WTC11 (cell line): ENCODE results near the gene LDHB. TPM values are rescaled to one million over a fixed set of nuclear protein-coding genes. Genes with fewer than 3 reads are reported as not detected.

Source experiments
- ATAC-seq: fragments of 200-7000 bp; cut with Tn5 transposase; 2 replicates; pipeline ENCODE4 v1.10.0; 2021; ENCODE audit warnings: mild to moderate bottlenecking, moderate library complexity
- CTCF ChIA-PET: fragments of 300-600 bp; sonication (Branson Sonifier 250); formaldehyde crosslinking; loops from one replicate; lab custom pipeline; 2021; ENCODE audit warnings: antibody characterized with exemption; lab: Charles Lee
- POLR2A ChIA-PET: fragments of 350-600 bp; sonication (Branson Sonifier 250); formaldehyde crosslinking; loops from one replicate; lab custom pipeline; 2021; ENCODE audit warnings: antibody characterized with exemption; lab: Charles Lee
- DNase-seq: peaks from one replicate; pipeline ENCODE4 v3.0.0; 2021; ENCODE audit warnings: low spot score
- H3K27ac Mint-ChIP-seq: 2 replicates; pipeline ENCODE4 v1.8.0; 2021; ENCODE audit warnings: mixed read lengths
- H3K27me3 Mint-ChIP-seq: 2 replicates; pipeline ENCODE4 v1.8.0; 2021; ENCODE audit warnings: low read depth, mild to moderate bottlenecking, moderate library complexity, mixed read lengths
- H3K36me3 Mint-ChIP-seq: 2 replicates; pipeline ENCODE4 v1.8.0; 2021; ENCODE audit warnings: mixed read lengths
- H3K4me1 Mint-ChIP-seq: 2 replicates; pipeline ENCODE4 v1.8.0; 2022; ENCODE audit warnings: mixed read lengths
- H3K4me3 Mint-ChIP-seq: 2 replicates; pipeline ENCODE4 v1.8.0; 2021; ENCODE audit warnings: mild to moderate bottlenecking, moderate library complexity, mixed read lengths
- H3K9me3 Mint-ChIP-seq: 2 replicates; pipeline ENCODE4 v1.8.0; 2021; ENCODE audit warnings: mixed read lengths
- ELF4 ChIP-seq: sonication (generic); formaldehyde crosslinking; IDR thresholded peaks from 2 replicates; pipeline ENCODE4 v1.8.1; 2022; ENCODE audit warnings: low read depth, mild to moderate bottlenecking, moderate library complexity, missing genetic modification reagents
- EMX1 ChIP-seq: fragments of 250-450 bp; sonication (Bioruptor Pico); IDR thresholded peaks from 2 replicates; pipeline ENCODE4 v1.8.0; 2021; ENCODE audit warnings: mild to moderate bottlenecking
- IRF2 ChIP-seq: sonication (generic); formaldehyde crosslinking; IDR thresholded peaks from 2 replicates; pipeline ENCODE4 v1.8.0; 2022; ENCODE audit warnings: low read depth, missing genetic modification reagents, borderline replicate concordance
- JUN ChIP-seq: sonication (generic); formaldehyde crosslinking; IDR thresholded peaks from 2 replicates; pipeline ENCODE4 v1.8.0; 2023; ENCODE audit warnings: mild to moderate bottlenecking, missing genetic modification reagents
- NFYB ChIP-seq: sonication (generic); formaldehyde crosslinking; conservative IDR thresholded peaks from 2 replicates; pipeline ENCODE4 v1.8.0; 2022; ENCODE audit warnings: low read depth, missing genetic modification reagents
- NR2C2 ChIP-seq: sonication (generic); formaldehyde crosslinking; IDR thresholded peaks from 2 replicates; pipeline ENCODE4 v1.8.0; 2022; ENCODE audit warnings: mild to moderate bottlenecking, missing genetic modification reagents
- RORB ChIP-seq: fragments of 250-450 bp; sonication (Bioruptor Pico); IDR thresholded peaks from 2 replicates; pipeline ENCODE4 v1.9.0; 2021; ENCODE audit warnings: mild to moderate bottlenecking
- TEAD1 ChIP-seq: sonication (generic); formaldehyde crosslinking; IDR thresholded peaks from 2 replicates; pipeline ENCODE4 v1.8.0; 2022; ENCODE audit warnings: mild to moderate bottlenecking, missing genetic modification reagents
- TP53 ChIP-seq: sonication (generic); formaldehyde crosslinking; IDR thresholded peaks from 2 replicates; pipeline ENCODE4 v1.8.1; 2023; ENCODE audit warnings: mild to moderate bottlenecking, missing genetic modification reagents
- ZNF317 ChIP-seq: sonication (generic); formaldehyde crosslinking; IDR thresholded peaks from 2 replicates; pipeline ENCODE4 v1.8.1; 2023; ENCODE audit warnings: low read depth, mild to moderate bottlenecking, moderate library complexity, missing genetic modification reagents, borderline replicate concordance
- total RNA-seq: library from RNA; stranded (reverse); gene quantifications from 3 replicates; pipeline ENCODE4 v1.2.3, GENCODE V29; 2021
- TF ChIP-seq, protein P1 (sequence below): sonication (generic); formaldehyde crosslinking; IDR thresholded peaks from 2 replicates; pipeline ENCODE4 v1.8.0; 2023; ENCODE audit warnings: missing genetic modification reagents, mild to moderate bottlenecking, borderline replicate concordance
- TF ChIP-seq, protein P2 (sequence below): sonication (generic); formaldehyde crosslinking; IDR thresholded peaks from 2 replicates; pipeline ENCODE4 v1.8.1; 2023; ENCODE audit warnings: mild to moderate bottlenecking, missing genetic modification reagents
- TF ChIP-seq, protein P3 (sequence below): sonication (generic); formaldehyde crosslinking; IDR thresholded peaks from 2 replicates; pipeline ENCODE4 v1.8.1; 2022; ENCODE audit warnings: low read depth, missing genetic modification reagents, borderline replicate concordance
- TF ChIP-seq, protein P4 (sequence below): fragments of 250-450 bp; sonication (Bioruptor Pico); IDR thresholded peaks from 2 replicates; pipeline ENCODE4 v1.9.0; 2021; ENCODE audit warnings: moderate library complexity, mild to moderate bottlenecking, inconsistent platforms, borderline replicate concordance
- TF ChIP-seq, protein P5 (sequence below): sonication (generic); formaldehyde crosslinking; IDR thresholded peaks from 2 replicates; pipeline ENCODE4 v1.8.1; 2022; ENCODE audit warnings: missing genetic modification reagents, borderline replicate concordance
- TF ChIP-seq, protein P6 (sequence below): sonication (generic); formaldehyde crosslinking; IDR thresholded peaks from 2 replicates; pipeline ENCODE4 v1.8.0; 2022; ENCODE audit warnings: mild to moderate bottlenecking, missing genetic modification reagents
- TF ChIP-seq, protein P7 (sequence below): sonication (generic); formaldehyde crosslinking; IDR thresholded peaks from 2 replicates; pipeline ENCODE4 v1.8.1; 2023; ENCODE audit warnings: mild to moderate bottlenecking, moderate library complexity, missing genetic modification reagents

Gene LDHB
- total RNA-seq, 1 experiment from 2014 or later: 1,504 TPM

DNA sequence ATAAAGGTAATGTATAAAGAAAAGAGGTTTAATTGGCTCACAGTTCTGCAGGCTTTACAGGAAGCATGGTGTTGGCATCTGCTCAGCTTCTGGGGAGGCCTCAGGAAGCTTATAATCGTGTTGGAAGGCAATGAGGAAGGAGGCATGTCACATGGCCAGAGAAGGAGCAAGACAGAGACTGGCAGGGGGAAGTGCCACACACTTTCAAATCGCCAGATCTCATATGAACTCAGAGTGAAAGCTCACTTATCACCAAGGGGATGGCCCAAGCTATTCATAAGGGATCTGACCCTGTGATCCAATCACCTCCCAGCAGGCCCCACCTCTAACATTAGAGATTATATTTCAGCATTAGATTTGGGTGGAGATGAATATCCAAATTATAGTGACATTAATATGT, 26.3 kb downstream of the LDHB start:
- H3K36me3 Mint-ChIP-seq: peaks cover 20% of the 10 kb centered on the region
- ChIA-PET POLR2A (no interaction called here), CTCF (no interaction called here)
- H3K4me3 Mint-ChIP-seq: no peak overlapping the region
- no peak overlapping the region for H3K27ac Mint-ChIP-seq
- peaks cover 16% of the 10 kb centered on the region; the same call in 1 of the 2 replicates for H3K9me3 Mint-ChIP-seq
- DNase-seq (no peak), ATAC-seq (no peak)
- H3K4me1 Mint-ChIP-seq: no peaks in the 10 kb centered on the region
- H3K27me3 Mint-ChIP-seq: no peaks in the 10 kb centered on the region
- TF ChIP-seq, protein P1, sequence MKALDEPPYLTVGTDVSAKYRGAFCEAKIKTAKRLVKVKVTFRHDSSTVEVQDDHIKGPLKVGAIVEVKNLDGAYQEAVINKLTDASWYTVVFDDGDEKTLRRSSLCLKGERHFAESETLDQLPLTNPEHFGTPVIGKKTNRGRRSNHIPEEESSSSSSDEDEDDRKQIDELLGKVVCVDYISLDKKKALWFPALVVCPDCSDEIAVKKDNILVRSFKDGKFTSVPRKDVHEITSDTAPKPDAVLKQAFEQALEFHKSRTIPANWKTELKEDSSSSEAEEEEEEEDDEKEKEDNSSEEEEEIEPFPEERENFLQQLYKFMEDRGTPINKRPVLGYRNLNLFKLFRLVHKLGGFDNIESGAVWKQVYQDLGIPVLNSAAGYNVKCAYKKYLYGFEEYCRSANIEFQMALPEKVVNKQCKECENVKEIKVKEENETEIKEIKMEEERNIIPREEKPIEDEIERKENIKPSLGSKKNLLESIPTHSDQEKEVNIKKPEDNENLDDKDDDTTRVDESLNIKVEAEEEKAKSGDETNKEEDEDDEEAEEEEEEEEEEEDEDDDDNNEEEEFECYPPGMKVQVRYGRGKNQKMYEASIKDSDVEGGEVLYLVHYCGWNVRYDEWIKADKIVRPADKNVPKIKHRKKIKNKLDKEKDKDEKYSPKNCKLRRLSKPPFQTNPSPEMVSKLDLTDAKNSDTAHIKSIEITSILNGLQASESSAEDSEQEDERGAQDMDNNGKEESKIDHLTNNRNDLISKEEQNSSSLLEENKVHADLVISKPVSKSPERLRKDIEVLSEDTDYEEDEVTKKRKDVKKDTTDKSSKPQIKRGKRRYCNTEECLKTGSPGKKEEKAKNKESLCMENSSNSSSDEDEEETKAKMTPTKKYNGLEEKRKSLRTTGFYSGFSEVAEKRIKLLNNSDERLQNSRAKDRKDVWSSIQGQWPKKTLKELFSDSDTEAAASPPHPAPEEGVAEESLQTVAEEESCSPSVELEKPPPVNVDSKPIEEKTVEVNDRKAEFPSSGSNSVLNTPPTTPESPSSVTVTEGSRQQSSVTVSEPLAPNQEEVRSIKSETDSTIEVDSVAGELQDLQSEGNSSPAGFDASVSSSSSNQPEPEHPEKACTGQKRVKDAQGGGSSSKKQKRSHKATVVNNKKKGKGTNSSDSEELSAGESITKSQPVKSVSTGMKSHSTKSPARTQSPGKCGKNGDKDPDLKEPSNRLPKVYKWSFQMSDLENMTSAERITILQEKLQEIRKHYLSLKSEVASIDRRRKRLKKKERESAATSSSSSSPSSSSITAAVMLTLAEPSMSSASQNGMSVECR (CRISPR knock-in tag): no peak
- TF ChIP-seq NFYB (CRISPR knock-in tag): no peak
- no peak for TF ChIP-seq JUN (CRISPR knock-in tag)
- TF ChIP-seq ELF4 (CRISPR knock-in tag): no peak
- TF ChIP-seq NR2C2 (CRISPR knock-in tag): no peak

DNA sequence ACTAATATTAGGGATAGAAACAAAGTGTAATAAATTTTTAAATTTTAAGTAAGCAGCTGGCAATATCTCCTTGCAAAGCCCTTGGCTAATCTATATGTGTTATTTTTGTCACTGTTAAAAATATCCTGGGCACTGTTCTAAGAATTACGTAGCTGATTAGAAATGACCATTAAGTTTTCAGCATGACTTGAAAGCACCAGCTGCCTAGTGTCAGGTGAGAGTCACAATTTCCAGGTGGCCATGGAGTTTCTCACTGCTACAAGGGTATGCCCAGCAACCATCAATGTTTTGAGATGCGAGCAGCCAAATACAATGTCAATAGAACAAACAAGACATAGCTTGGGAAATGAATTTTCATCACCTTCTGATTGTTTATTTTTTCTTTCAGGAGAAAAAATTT, 29.7 kb downstream of the LDHB start:
- no peak overlapping the region for H3K27ac Mint-ChIP-seq
- no peaks in the 10 kb centered on the region for H3K4me1 Mint-ChIP-seq
- H3K4me3 Mint-ChIP-seq: no peak overlapping the region
- CTCF ChIA-PET: no interaction called here
- POLR2A ChIA-PET: interaction anchor here (0.6 kb wide), 1 partner anchor 226 kb away, joined by 3 read pairs; no protein-coding TSS in a partner anchor
- DNase-seq (no peak), ATAC-seq (no peak)
- no peaks in the 10 kb centered on the region; the same call in 1 of the 2 replicates for H3K27me3 Mint-ChIP-seq
- no peaks in the 10 kb centered on the region for H3K36me3 Mint-ChIP-seq
- H3K9me3 Mint-ChIP-seq: peaks cover 32% of the 10 kb centered on the region
- TF ChIP-seq, protein P2, sequence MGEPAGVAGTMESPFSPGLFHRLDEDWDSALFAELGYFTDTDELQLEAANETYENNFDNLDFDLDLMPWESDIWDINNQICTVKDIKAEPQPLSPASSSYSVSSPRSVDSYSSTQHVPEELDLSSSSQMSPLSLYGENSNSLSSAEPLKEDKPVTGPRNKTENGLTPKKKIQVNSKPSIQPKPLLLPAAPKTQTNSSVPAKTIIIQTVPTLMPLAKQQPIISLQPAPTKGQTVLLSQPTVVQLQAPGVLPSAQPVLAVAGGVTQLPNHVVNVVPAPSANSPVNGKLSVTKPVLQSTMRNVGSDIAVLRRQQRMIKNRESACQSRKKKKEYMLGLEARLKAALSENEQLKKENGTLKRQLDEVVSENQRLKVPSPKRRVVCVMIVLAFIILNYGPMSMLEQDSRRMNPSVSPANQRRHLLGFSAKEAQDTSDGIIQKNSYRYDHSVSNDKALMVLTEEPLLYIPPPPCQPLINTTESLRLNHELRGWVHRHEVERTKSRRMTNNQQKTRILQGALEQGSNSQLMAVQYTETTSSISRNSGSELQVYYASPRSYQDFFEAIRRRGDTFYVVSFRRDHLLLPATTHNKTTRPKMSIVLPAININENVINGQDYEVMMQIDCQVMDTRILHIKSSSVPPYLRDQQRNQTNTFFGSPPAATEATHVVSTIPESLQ (CRISPR knock-in tag): no peak
- TF ChIP-seq, protein P3, sequence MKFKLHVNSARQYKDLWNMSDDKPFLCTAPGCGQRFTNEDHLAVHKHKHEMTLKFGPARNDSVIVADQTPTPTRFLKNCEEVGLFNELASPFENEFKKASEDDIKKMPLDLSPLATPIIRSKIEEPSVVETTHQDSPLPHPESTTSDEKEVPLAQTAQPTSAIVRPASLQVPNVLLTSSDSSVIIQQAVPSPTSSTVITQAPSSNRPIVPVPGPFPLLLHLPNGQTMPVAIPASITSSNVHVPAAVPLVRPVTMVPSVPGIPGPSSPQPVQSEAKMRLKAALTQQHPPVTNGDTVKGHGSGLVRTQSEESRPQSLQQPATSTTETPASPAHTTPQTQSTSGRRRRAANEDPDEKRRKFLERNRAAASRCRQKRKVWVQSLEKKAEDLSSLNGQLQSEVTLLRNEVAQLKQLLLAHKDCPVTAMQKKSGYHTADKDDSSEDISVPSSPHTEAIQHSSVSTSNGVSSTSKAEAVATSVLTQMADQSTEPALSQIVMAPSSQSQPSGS (CRISPR knock-in tag): no peak
- TF ChIP-seq EMX1 (CRISPR knock-in tag): no peak
- TF ChIP-seq ZNF317 (CRISPR knock-in tag): no peak
- TF ChIP-seq, protein P4, sequence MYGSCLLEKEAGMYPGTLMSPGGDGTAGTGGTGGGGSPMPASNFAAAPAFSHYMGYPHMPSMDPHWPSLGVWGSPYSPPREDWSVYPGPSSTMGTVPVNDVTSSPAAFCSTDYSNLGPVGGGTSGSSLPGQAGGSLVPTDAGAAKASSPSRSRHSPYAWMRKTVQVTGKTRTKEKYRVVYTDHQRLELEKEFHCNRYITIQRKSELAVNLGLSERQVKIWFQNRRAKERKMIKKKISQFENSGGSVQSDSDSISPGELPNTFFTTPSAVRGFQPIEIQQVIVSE (CRISPR knock-in tag): no peak
- no peak for TF ChIP-seq TEAD1 (CRISPR knock-in tag)
- TF ChIP-seq, protein P5, sequence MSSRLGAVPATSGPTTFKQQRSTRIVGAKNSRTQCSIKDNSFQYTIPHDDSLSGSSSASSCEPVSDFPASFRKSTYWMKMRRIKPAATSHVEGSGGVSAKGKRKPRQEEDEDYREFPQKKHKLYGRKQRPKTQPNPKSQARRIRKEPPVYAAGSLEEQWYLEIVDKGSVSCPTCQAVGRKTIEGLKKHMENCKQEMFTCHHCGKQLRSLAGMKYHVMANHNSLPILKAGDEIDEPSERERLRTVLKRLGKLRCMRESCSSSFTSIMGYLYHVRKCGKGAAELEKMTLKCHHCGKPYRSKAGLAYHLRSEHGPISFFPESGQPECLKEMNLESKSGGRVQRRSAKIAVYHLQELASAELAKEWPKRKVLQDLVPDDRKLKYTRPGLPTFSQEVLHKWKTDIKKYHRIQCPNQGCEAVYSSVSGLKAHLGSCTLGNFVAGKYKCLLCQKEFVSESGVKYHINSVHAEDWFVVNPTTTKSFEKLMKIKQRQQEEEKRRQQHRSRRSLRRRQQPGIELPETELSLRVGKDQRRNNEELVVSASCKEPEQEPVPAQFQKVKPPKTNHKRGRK (CRISPR knock-in tag): no peak
- TF ChIP-seq, protein P6, sequence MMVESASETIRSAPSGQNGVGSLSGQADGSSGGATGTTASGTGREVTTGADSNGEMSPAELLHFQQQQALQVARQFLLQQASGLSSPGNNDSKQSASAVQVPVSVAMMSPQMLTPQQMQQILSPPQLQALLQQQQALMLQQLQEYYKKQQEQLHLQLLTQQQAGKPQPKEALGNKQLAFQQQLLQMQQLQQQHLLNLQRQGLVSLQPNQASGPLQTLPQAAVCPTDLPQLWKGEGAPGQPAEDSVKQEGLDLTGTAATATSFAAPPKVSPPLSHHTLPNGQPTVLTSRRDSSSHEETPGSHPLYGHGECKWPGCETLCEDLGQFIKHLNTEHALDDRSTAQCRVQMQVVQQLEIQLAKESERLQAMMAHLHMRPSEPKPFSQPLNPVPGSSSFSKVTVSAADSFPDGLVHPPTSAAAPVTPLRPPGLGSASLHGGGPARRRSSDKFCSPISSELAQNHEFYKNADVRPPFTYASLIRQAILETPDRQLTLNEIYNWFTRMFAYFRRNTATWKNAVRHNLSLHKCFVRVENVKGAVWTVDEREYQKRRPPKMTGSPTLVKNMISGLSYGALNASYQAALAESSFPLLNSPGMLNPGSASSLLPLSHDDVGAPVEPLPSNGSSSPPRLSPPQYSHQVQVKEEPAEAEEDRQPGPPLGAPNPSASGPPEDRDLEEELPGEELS: no peak
- TF ChIP-seq, protein P7, sequence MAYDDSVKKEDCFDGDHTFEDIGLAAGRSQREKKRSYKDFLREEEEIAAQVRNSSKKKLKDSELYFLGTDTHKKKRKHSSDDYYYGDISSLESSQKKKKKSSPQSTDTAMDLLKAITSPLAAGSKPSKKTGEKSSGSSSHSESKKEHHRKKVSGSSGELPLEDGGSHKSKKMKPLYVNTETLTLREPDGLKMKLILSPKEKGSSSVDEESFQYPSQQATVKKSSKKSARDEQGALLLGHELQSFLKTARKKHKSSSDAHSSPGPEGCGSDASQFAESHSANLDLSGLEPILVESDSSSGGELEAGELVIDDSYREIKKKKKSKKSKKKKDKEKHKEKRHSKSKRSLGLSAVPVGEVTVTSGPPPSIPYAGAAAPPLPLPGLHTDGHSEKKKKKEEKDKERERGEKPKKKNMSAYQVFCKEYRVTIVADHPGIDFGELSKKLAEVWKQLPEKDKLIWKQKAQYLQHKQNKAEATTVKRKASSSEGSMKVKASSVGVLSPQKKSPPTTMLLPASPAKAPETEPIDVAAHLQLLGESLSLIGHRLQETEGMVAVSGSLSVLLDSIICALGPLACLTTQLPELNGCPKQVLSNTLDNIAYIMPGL (CRISPR knock-in tag): no peak
- TF ChIP-seq IRF2: no peak
- no peak for TF ChIP-seq TP53
- no peak for TF ChIP-seq RORB (CRISPR knock-in tag)
- no peak for TF ChIP-seq ELF4 (CRISPR knock-in tag)
